ENCODE results near the gene RPRD1A.
A peak's percentile ranks its signal among the peaks of the same experiment; 100 is the strongest.

- TF ChIP-seq POLR2AphosphoS5 (IDR thresholded peaks at IDR 0.05; ENCODE audit: low read depth, low read length) (no peak), POLR2A (IDR thresholded peaks at IDR 0.05; ENCODE audit: low read depth, low read length) (no peak), TAF1 (IDR thresholded peaks at IDR 0.05; ENCODE audit: low read depth, low read length) (no peak), PAX5 (IDR thresholded peaks at IDR 0.05; ENCODE audit: insufficient read depth, low read length, severe bottlenecking) (no peak), SPI1 (IDR thresholded peaks at IDR 0.05; ENCODE audit: low read depth, low read length) (peak; percentile 67; the same call in 1 of the 2 replicates)
Measured at GRCh38 chr18:36107477-36107876, 40.1 kb upstream of the RPRD1A start.
